Stimulated activated CD4-positive, alpha-beta T cell treated with anti-CD3 and anti-CD28 coated beads, Interleukin-2, amount 100 ng/mL, for 48 hours (primary cell): ENCODE results near the gene SRGAP2C.
"Not testable (repeated sequence)": the region's sequence is repeated elsewhere in the genome, so short reads cannot be mapped to it uniquely, and the experiment has no call there.

ENCODE experiments used
- DNase-seq, 2 donors: peaks; one replicate each; pipeline ENCODE4 v3.0.0-alpha.2; 2020

SRGAP2C gene

DNA sequence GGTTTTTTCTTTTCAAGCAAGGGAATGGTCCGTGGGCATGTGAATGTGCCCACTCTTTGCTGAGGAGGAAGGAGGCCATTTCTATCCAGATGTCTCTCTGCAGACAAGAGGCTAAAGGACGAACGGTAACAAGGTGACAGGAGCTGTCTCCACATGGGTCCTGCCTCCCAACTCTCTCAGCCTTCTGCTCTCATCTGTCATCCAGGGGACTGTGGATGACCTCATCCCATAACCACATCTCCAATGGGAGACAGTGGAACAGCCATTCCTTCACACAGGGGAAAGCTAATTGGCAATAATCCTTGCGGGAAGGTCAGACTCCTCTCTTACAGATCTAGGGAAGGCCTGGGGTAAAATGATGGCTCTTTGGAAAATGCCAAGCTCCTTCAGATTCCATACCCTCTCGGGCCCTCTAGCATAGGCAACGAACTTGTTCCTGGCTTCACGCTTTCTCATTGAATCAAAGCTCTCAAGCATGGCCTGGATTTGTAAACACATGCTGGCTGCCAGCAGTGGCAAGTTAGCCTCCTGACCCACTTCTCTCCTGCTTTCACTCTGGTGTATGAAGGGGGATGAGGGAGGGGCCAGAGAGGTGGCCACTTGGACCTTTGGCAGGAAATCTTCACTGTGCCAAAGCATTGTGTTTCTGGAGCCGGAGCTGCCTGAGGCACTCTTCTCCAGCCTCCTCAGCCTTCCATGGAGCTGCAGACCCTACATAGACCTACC, 201.0 kb downstream of the SRGAP2C start:
- not testable (repeated sequence) for DNase-seq

- not testable (repeated sequence) for DNase-seq
Observed at GRCh38 chr1:121386319-121386948, 201.7 kb downstream of the SRGAP2C start.

GRCh38 chr1:121389895-121390560, 205.3 kb downstream of the SRGAP2C start:
- not testable (repeated sequence) for DNase-seq

DNA sequence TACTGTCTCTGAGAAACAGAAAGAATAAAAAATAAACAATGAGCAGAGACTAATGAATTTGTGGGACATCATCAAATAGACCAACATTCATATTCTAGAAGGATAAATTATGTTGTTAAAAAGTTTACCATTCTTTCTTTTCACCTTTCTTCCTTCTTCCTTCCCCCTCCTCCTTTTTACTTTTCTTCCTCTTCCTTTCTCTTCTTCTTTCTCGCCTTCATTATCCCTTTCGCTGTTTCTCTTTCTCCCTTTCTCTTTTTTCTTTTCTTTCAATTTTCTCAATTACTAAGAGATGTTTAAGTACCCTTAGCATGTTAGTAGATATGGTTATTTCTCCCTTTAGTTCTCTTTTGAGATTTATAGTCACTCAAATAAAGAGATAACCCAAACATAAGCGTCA, 207.4 kb downstream of the SRGAP2C start:
- DNase-seq = not testable (repeated sequence)

DNA sequence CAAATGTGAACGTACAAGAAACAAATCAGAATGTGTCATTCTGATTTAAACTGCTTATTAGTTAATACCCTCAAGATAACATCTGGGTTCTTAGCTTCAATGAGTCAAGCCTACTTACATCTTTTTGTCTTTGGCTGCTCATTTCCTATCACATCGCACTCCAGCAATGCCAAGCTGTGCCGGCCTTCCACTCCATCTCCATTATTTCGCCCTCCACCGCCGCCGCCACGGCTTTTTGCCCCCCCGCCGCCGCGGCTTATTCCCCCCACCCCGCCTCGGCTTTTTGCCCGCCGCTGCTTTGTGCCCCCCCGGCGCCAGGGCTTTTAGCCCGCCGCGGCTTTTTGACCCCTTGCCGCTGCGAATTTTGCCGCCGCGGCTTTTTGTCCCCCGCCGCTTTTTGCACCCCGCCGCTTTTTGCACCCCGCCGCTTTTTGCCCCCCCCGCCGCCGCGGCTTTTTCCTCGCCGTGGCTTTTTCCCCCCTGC, 211.0 kb downstream of the SRGAP2C start:
- not testable (repeated sequence) for DNase-seq

- DNase-seq = not testable (repeated sequence)
Observed at GRCh38 chr1:121396335-121397081, 211.7 kb downstream of the SRGAP2C start.

DNA sequence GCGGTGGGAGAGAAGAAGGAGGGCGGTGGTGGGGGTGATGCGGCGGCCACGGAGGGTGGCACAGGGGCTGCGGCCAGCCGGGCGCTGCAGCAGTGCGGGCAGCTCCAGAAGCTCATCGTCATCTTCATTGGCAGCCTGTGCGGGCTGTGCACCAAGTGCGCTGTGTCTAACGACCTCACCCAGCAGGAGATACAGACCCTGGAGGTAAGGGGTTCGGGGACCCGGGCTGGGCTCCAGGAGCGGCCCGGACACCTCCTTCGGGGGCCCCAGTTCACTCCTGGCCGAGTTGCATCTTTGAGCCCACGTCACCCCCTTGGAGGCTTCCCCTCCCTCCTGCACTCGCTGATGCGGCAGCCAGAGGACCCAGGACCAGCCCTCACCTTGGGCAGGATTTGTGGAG, 212.3 kb downstream of the SRGAP2C start:
- DNase-seq = not testable (repeated sequence)

- not testable (repeated sequence) for DNase-seq
Observed at GRCh38 chr1:121399193-121399592, 214.4 kb downstream of the SRGAP2C start.

GRCh38 chr1:121400108-121400507, 215.3 kb downstream of the SRGAP2C start:
- DNase-seq = not testable (repeated sequence)

GRCh38 chr1:121400541-121401310, 216.0 kb downstream of the SRGAP2C start:
- not testable (repeated sequence) for DNase-seq

- not testable (repeated sequence) for DNase-seq
Observed at GRCh38 chr1:121401375-121401955, 216.7 kb downstream of the SRGAP2C start.

DNA sequence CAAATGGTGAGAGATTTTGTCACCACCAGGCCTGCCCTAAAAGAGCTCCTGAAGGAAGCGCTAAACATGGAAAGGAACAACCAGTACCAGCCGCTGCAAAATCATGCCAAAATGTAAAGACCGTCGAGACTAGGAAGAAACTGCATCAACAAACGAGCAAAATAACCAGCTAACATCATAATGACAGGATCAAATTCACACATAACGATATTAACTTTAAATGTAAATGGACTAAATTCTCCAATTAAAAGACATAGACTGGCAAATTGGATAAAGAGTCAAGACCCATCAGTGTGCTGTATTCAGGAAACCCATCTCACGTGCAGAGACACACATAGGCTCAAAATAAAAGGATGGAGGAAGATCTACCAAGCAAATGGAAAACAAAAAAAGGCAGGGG, 218.5 kb downstream of the SRGAP2C start:
- not testable (repeated sequence) for DNase-seq

GRCh38 chr1:121408354-121408753, 223.6 kb downstream of the SRGAP2C start:
- DNase-seq = no peak

- no peak for DNase-seq
Observed at GRCh38 chr1:121413821-121414220, 229.0 kb downstream of the SRGAP2C start.

GRCh38 chr1:121414905-121415304, 230.1 kb downstream of the SRGAP2C start:
- no peak for DNase-seq

- DNase-seq = no peak
Observed at GRCh38 chr1:121417325-121417923, 232.6 kb downstream of the SRGAP2C start.

GRCh38 chr1:121418369-121419049, 233.7 kb downstream of the SRGAP2C start:
- DNase-seq = no peak

- not testable (repeated sequence) for DNase-seq
Observed at GRCh38 chr1:121419050-121419615, 234.4 kb downstream of the SRGAP2C start.

- not testable (repeated sequence) for DNase-seq
Observed at GRCh38 chr1:121421490-121421889, 236.7 kb downstream of the SRGAP2C start.

DNA sequence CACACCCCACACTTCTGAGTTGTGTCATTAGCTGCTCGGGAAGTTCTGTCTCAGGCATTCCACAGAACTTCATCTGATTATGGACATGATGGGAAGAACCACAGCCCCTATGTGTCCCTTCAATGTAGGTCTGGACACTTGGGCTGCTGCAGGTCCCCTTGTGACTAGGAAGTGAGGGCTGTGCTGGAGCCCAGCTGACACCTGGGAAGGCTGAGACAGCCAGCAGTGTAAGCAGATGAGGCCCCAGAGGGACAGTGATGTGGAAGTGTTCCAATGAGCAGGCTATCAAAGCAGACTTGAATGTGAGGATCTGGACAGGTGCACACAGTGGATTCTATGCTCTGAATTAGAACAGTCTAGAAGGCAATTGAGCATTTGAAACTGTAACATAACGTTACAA, 239.2 kb downstream of the SRGAP2C start:
- DNase-seq = not testable (repeated sequence)
